GM19043 (cell line): ENCODE measurements around the gene OR10H5.
"Not testable (repeated sequence)": the region's sequence is repeated elsewhere in the genome, so short reads cannot be mapped to it uniquely, and the experiment has no call there.

Experiments
- ATAC-seq: cut with Tn5 transposase; IDR thresholded peaks from one replicate; pipeline ENCODE4 v1.9.1; 2021; ENCODE audit warnings: low read depth; ENCODE audit not compliant: unreplicated experiment

The OR10H5 gene

GRCh38 chr19:15787611-15788155 lies at the start of gene OR10H5:
TSS of gene OR10H5 (plus strand) at chr19:15787661. CDS start at chr19:15794049, 6,388 bp downstream.
- no peak for ATAC-seq

GRCh38 chr19:15737722-15738121 lies 49.7 kb upstream of the OR10H5 start, which contains the start of gene OR10H3:
TSS of gene OR10H3 (plus strand) at chr19:15737985. CDS start at chr19:15741393, 3,408 bp downstream.
- ATAC-seq: no peak

- ATAC-seq: no peak
Observed at GRCh38 chr19:15740785-15741184, 46.7 kb upstream of the OR10H5 start.

DNA sequence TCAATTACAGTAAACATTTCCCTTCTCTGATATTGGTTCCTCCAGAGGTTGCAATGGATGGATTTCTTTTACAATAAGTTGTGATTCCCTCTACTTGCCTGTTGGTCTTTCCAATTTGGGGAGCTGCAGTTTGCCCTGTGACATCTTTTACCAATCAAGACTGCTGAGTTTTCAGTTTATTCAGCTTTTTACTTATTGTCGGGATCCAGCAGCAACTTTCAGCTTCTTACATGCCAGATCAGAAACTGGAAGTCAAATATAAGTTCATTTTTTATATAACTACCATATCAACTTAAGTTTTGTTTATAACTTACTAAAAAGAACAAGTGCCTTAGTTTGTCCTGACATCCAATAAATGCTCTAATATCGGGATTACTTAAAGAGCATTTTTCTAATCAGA lies 39.2 kb upstream of the OR10H5 start:
- ATAC-seq: no peak

- no peak for ATAC-seq
Observed at GRCh38 chr19:15758379-15758778, 29.1 kb upstream of the OR10H5 start.

- no peak for ATAC-seq
Observed at GRCh38 chr19:15759962-15760565, 27.4 kb upstream of the OR10H5 start.

DNA sequence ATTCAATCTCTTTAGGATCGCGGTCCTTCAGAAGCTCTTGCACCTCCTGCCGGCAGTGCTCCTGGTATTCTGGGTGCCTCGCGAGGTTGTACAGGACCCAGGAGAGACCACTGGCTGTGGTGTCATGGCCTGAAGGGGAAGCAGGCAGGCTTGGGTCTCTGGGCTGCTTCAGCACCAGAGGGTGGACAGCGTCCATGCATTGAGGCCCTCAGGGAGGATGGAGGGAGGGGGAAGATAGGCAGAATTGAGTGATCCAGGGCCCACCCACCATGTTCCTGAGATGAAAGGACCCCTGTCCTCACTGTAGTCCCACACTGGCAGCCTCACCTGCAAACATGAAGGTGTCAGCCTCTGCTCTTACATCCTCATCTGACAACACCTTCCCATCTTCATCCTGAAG lies 17.9 kb upstream of the OR10H5 start:
- no peak for ATAC-seq

- ATAC-seq: not testable (repeated sequence)
Observed at GRCh38 chr19:15774159-15774558, 13.3 kb upstream of the OR10H5 start.

GRCh38 chr19:15775249-15775648 lies 12.2 kb upstream of the OR10H5 start:
- ATAC-seq: no peak

- no peak for ATAC-seq
Observed at GRCh38 chr19:15776264-15776663, 11.2 kb upstream of the OR10H5 start.

DNA sequence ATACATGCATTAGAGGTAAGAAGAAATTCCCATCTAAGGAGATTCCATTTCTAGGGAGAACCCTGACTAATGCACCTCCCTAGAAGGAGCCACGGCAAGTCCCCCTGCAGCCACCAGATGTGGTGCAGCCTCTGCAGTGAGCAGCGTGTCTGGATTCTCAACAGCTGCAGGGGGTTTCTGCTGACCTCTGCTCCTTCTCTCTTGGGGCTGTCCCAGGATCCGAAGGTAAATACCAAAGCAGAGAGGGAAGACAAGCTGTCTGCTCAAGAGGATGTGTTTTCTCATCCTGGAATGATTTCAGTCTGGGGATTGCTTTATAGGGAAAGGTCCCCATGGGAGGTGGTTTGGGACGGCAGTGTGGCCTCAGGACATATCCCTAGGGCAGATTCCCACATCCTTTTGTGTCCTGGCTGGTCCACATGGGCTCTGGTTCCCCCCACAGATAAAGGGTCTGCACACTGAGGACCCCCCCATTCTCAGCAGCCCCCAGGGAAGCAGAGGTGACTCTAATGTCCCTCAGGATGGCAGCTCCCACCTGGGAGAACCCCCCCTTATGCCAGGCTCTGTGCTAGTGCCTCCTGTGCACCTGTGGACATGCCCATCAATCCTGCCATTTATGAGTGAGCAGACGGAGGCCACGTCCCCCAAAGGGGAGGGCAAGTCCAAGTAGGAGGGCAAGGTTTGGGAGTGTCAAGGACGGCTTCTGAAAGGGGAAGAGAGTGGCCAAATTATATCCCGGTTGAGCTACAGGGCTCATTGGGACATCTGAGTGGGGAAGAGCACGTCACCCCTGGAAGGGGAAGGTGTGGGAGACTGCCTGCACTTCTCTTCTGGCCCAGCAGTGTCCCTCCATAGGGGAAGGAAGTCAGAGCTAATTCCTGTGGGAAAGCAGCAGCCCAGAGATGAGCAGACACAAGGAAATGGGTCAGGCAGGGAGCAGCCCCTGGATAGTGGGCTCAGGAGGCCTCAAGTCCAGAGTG lies 10.2 kb upstream of the OR10H5 start:
- ATAC-seq: no peak

- ATAC-seq: no peak
Observed at GRCh38 chr19:15779756-15780476, 7.5 kb upstream of the OR10H5 start.

- ATAC-seq: no peak
Observed at GRCh38 chr19:15780610-15781418, 6.6 kb upstream of the OR10H5 start.

GRCh38 chr19:15781661-15782060 lies 5.8 kb upstream of the OR10H5 start:
- ATAC-seq: no peak

DNA sequence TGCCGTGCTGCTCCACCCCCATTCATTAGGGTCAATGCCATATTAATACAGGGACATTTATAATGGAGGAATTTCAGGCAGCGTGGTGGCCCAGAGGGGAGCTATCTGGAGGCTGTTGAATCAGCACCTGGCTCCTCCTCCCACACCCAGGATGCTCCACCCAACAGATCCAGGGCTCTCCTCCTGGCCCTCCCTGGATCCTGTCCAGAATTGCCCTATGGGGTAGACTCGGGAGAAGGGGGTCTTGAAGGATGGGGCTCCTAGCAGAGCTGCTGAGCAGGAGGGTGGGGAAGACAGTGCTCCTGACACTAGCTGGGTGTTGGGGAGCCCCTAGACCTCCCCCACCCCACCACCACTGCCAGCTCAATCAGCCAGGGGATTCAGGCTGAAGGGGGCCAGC lies 5.2 kb upstream of the OR10H5 start:
- ATAC-seq: no peak

- not testable (repeated sequence) for ATAC-seq
Observed at GRCh38 chr19:15782896-15783295, 4.6 kb upstream of the OR10H5 start.

- ATAC-seq: no peak
Observed at GRCh38 chr19:15788594-15789270, 1.3 kb downstream of the OR10H5 start.

DNA sequence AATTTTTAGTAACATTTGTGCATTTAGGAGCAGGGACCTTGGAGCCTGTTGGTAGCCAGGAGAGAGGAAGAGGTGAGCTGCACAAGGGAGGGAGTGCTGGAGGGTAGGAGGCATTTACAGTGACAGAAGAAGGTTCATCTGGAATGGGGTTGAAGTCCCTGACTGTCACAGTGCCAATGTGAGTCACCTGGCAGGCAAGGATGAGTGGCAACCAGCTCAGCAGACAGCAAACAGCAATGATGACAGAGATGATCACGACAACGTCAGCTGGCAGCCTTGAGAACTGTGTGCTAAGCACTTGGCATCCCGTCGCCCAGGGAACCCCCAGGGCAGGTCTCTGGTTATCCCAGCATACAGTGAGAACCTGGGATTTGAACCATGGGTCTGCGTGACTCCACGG lies 2.6 kb downstream of the OR10H5 start:
- ATAC-seq: no peak

- not testable (repeated sequence) for ATAC-seq
Observed at GRCh38 chr19:15794279-15794678, 6.8 kb downstream of the OR10H5 start.
